Measurements from ENCODE around the gene FBLN1.

GRCh38 chr22:45507798-45508197 lies 5.1 kb downstream of the FBLN1 start:
- no peak for TF ChIP-seq EZH2 (IDR thresholded peaks at IDR 0.05; ENCODE audit: borderline replicate concordance, insufficient read depth, low read depth, low read length, poor library complexity, severe bottlenecking)
- TF ChIP-seq, protein P1, sequence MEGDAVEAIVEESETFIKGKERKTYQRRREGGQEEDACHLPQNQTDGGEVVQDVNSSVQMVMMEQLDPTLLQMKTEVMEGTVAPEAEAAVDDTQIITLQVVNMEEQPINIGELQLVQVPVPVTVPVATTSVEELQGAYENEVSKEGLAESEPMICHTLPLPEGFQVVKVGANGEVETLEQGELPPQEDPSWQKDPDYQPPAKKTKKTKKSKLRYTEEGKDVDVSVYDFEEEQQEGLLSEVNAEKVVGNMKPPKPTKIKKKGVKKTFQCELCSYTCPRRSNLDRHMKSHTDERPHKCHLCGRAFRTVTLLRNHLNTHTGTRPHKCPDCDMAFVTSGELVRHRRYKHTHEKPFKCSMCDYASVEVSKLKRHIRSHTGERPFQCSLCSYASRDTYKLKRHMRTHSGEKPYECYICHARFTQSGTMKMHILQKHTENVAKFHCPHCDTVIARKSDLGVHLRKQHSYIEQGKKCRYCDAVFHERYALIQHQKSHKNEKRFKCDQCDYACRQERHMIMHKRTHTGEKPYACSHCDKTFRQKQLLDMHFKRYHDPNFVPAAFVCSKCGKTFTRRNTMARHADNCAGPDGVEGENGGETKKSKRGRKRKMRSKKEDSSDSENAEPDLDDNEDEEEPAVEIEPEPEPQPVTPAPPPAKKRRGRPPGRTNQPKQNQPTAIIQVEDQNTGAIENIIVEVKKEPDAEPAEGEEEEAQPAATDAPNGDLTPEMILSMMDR (IDR thresholded peaks at IDR 0.05), result no peak

All from B cell (primary cell).